B cell (primary cell): Measurements from ENCODE around the gene POFUT2. TPM values are rescaled to one million over a fixed set of nuclear protein-coding genes. Genes with fewer than 3 reads are reported as not detected.

Experiments used
- ATAC-seq: fragments of 200-7000 bp; cut with Tn5 transposase; one replicate; pipeline ENCODE4 v1.10.0; 2021; ENCODE audit warnings: low read depth, mild to moderate bottlenecking, moderate number of reproducible peaks, moderate library complexity
- CTCF ChIA-PET: fragments of 350-600 bp; sonication (Branson Sonifier 250); formaldehyde crosslinking; loops from one replicate; lab custom pipeline; 2021; ENCODE audit warnings: antibody characterized with exemption, inconsistent platforms; lab: Charles Lee
- POLR2A ChIA-PET: fragments of 350-600 bp; sonication (Branson Sonifier 250); formaldehyde crosslinking; loops from one replicate; lab custom pipeline; 2021; ENCODE audit warnings: antibody characterized with exemption; lab: Charles Lee
- DNase-seq: peaks from one replicate; pipeline ENCODE4 v3.0.0; 2013
- H2AFZ ChIP-seq: 2 replicates; pipeline ENCODE4 v1.6.1; 2012; ENCODE audit warnings: mild to moderate bottlenecking, low read depth, low read length; ENCODE audit not compliant: insufficient read depth, poor library complexity, severe bottlenecking
- H3K27ac ChIP-seq, 2 donors: 1 replicate in 1 of 2; 2 replicates in 1 of 2; pipeline ENCODE4 v1.5.1; 2012 to 2013; ENCODE audit warnings: low read length in 2 of 2, mild to moderate bottlenecking in 2 of 2, moderate library complexity in 1 of 2
- H3K27me3 ChIP-seq, 4 experiments: fragments of 200-600 bp in 1 of 4; sonication (generic) in 1 of 4; replicated peaks in 1 of 4; 1 replicate in 2 of 4; 2 replicates in 2 of 4; pipeline versions ENCODE4 v1.6.1 to v1.7.0; 2013 to 2016; ENCODE audit warnings: low read length in 3 of 4, mild to moderate bottlenecking in 2 of 4, mixed read lengths in 1 of 4, moderate library complexity in 1 of 4; ENCODE audit not compliant: insufficient read depth in 4 of 4, control insufficient read depth in 3 of 4; ENCODE audit errors: control extremely low read depth in 1 of 4
- H3K36me3 ChIP-seq, 2 experiments: replicated peaks in 1 of 2; 1 replicate in 1 of 2; 2 replicates in 1 of 2; pipeline versions ENCODE4 v1.6.1 to v1.7.1; 2013; ENCODE audit warnings: low read length in 1 of 2; ENCODE audit not compliant: insufficient read depth in 2 of 2, control insufficient read depth in 1 of 2; ENCODE audit errors: control extremely low read depth in 1 of 2, extremely low read depth in 1 of 2
- H3K4me1 ChIP-seq, 2 donors: fragments of 200-600 bp in 1 of 2; sonication (generic) in 1 of 2; 1 replicate in 1 of 2; 2 replicates in 1 of 2; pipeline versions ENCODE4 v1.5.1 to v1.6.1; 2013 to 2017; ENCODE audit warnings: low read length in 2 of 2; ENCODE audit not compliant: control insufficient read depth in 2 of 2, insufficient read depth in 2 of 2
- H3K4me2 ChIP-seq: replicated peaks from 2 replicates; pipeline ENCODE3; 2012; ENCODE audit warnings: mild to moderate bottlenecking, low read depth, low read length; ENCODE audit not compliant: poor library complexity, severe bottlenecking
- H3K4me3 ChIP-seq, 5 experiments: fragments of 200-600 bp in 1 of 5; sonication (generic) in 1 of 5; 1 replicate in 3 of 5; 2 replicates in 2 of 5; pipeline versions ENCODE4 v1.5.1 to v1.7.0; 2011 to 2016; ENCODE audit warnings: low read length in 4 of 5, mild to moderate bottlenecking in 4 of 5, low read depth in 2 of 5, control low read depth in 1 of 5, moderate library complexity in 1 of 5; ENCODE audit not compliant: insufficient read depth in 1 of 5; ENCODE audit errors: control extremely low read depth in 1 of 5, extremely low read depth in 1 of 5
- H3K79me2 ChIP-seq: fragments of 200-600 bp; sonication (generic); one replicate; pipeline ENCODE4 v1.6.0; 2016; ENCODE audit warnings: low read length; ENCODE audit not compliant: control insufficient read depth, insufficient read depth
- H3K9ac ChIP-seq: fragments of 200-600 bp; sonication (generic); 2 replicates; pipeline ENCODE4 v1.6.1; 2017; ENCODE audit warnings: mild to moderate bottlenecking, low read length, moderate library complexity
- H3K9me3 ChIP-seq, 3 donors: one replicate each; pipeline versions ENCODE4 v1.6.1 to v1.7.1; 2013; ENCODE audit warnings: low read length in 2 of 3; ENCODE audit not compliant: control insufficient read depth in 2 of 3, insufficient read depth in 1 of 3; ENCODE audit errors: control extremely low read depth in 1 of 3
- H4K20me1 ChIP-seq: 2 replicates; pipeline ENCODE4 v1.6.0; 2012; ENCODE audit warnings: mild to moderate bottlenecking, low read length; ENCODE audit not compliant: insufficient read depth, control insufficient read depth, poor library complexity, severe bottlenecking
- H3K27ac Mint-ChIP-seq: one replicate; pipeline ENCODE4 v1.8.0; 2021; ENCODE audit warnings: mixed read lengths
- H3K27me3 Mint-ChIP-seq: one replicate; pipeline ENCODE4 v1.8.0; 2021; ENCODE audit warnings: mixed read lengths
- H3K4me1 Mint-ChIP-seq: one replicate; pipeline ENCODE4 v1.8.0; 2021; ENCODE audit warnings: mixed read lengths
- H3K4me3 Mint-ChIP-seq: one replicate; pipeline ENCODE4 v1.8.0; 2021; ENCODE audit warnings: mixed read lengths
- H3K9me3 Mint-ChIP-seq: one replicate; pipeline ENCODE4 v1.8.0; 2022; ENCODE audit warnings: mixed read lengths; ENCODE audit not compliant: insufficient read depth
- EZH2 ChIP-seq: IDR thresholded peaks from 2 replicates; pipeline ENCODE4 v1.6.1; 2012; ENCODE audit warnings: borderline replicate concordance, low read depth, mild to moderate bottlenecking, moderate library complexity, low read length; ENCODE audit not compliant: insufficient read depth, poor library complexity, severe bottlenecking
- WGBS: methylation state at CpG from one replicate; pipeline ENCODE4 v1.1.5; 2013; ENCODE audit warnings: missing lambda C conversion rate; ENCODE audit not compliant: insufficient coverage; 5-methylcytosine and 5-hydroxymethylcytosine counted together
- intact Hi-C: fragments of 100-400 bp; cut with micrococcal nuclease; formaldehyde crosslinking; loops from one replicate; pipeline ENCODE4 v1.10.0; 2022
- polyA plus RNA-seq: library from polyadenylated mRNA; depleted of rRNA; stranded (reverse); fragments of >200 nt; gene quantifications from 2 replicates; pipeline ENCODE4 v1.2.3, GENCODE V29; 2012
- total RNA-seq, 2 donors: library from RNA; stranded (reverse); fragments of 120-200 nt in 1 of 2; gene quantifications; 1 replicate in 1 of 2; 2 replicates in 1 of 2; pipeline versions ENCODE4 v1.2.3 to v1.2.4, GENCODE V29; 2013 to 2022
- TF ChIP-seq, protein P1 (sequence below): fragments of 200-600 bp; IDR thresholded peaks from one replicate; pipeline ENCODE4 v1.8.0; 2022; ENCODE audit warnings: antibody characterized with exemption, mild to moderate bottlenecking

The POFUT2 gene
- total and polyA plus RNA-seq, 2 donors (not counting 1 experiment from before 2014, with no cell fraction given) = 38.3 to 41.8 TPM

- peaks cover 11% of the 10 kb centered on the region for H3K27me3 Mint-ChIP-seq
- H4K20me1 ChIP-seq = no peaks in the 10 kb centered on the region
- H3K4me3 ChIP-seq = no peak overlapping the region
- H3K9me3 Mint-ChIP-seq = no peaks in the 10 kb centered on the region
- no peak overlapping the region for H3K27ac Mint-ChIP-seq
- no peak overlapping the region for H3K9ac ChIP-seq
- WGBS = 83% methylated on average over 25 of the region's 25 CpGs
- peaks cover 8% of the 10 kb centered on the region for H3K4me1 Mint-ChIP-seq
- H3K4me1 ChIP-seq = peaks cover 9 to 10% of the 10 kb centered on the region in 2 donors
- DNase-seq = no peak
- H2AFZ ChIP-seq = no peak overlapping the region
- intact Hi-C loops = no loop called here
- no peak overlapping the region for H3K4me2 ChIP-seq
- H3K4me3 Mint-ChIP-seq = no peak overlapping the region
- CTCF ChIA-PET = no interaction called here
- TF ChIP-seq, protein P1, sequence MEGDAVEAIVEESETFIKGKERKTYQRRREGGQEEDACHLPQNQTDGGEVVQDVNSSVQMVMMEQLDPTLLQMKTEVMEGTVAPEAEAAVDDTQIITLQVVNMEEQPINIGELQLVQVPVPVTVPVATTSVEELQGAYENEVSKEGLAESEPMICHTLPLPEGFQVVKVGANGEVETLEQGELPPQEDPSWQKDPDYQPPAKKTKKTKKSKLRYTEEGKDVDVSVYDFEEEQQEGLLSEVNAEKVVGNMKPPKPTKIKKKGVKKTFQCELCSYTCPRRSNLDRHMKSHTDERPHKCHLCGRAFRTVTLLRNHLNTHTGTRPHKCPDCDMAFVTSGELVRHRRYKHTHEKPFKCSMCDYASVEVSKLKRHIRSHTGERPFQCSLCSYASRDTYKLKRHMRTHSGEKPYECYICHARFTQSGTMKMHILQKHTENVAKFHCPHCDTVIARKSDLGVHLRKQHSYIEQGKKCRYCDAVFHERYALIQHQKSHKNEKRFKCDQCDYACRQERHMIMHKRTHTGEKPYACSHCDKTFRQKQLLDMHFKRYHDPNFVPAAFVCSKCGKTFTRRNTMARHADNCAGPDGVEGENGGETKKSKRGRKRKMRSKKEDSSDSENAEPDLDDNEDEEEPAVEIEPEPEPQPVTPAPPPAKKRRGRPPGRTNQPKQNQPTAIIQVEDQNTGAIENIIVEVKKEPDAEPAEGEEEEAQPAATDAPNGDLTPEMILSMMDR = no peak
- TF ChIP-seq EZH2 = no peak
- H3K27me3 ChIP-seq = peaks cover 0 to 30% (median 0%) of the 10 kb centered on the region in 4 experiments
- no peaks in the 10 kb centered on the region for H3K36me3 ChIP-seq
- H3K79me2 ChIP-seq = no peaks in the 10 kb centered on the region
- ATAC-seq = no peak
- POLR2A ChIA-PET = no interaction called here
- H3K27ac ChIP-seq = no peak overlapping the region
- H3K9me3 ChIP-seq = no peaks in the 10 kb centered on the region
These were observed 38.6 kb upstream of the POFUT2 start for GRCh38 chr21:45326169-45326851.

DNA sequence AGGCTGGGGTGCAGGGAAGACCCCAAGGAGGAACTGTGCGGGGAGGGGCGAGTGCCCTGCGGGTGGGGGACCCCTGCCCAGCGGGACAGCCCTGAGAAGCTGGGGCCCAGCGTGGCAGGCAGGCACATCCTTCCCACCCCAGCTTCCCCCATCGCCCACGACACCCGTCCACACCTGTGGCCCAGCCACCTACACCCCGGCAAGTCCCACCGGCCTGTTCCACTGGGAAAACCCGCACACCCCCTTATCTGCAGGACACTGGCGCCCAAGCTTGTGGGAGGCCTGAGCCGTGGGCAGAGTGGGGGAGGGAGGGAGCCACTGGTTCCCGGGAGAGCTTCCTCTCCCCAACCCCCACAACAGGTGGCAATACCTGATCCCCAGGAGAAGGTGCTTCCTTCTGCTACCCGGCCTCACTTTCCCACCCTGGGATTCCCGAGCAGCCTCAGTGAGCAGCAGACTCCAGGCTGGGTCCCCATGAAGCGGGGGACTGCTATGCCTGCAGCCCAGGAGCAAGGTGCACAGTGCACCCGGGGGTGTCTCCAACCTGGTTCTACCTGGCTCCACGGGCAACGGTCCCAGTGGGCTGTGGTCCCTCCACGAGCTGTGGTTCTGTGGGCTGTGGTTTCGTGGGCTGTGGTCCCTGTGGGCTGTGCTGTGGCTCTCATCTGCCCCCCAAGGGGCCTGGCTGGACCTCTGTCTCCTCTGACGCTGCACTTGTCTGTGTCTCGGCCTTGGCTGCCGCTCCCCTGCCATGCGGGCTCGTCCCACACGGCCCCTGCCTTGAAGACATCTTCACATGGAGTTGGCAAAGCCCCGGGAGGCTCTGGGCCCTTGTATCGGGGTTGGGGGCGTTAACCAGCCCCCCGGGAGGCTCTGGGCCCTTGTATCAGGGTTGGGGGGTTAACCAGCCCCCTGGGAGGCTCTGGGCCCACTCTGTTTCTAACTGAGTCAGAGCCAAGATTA lies 37.8 kb upstream of the POFUT2 start:
- no peaks in the 10 kb centered on the region for H3K79me2 ChIP-seq
- Mint-ChIP-seq H3K4me1 (peaks cover 8% of the 10 kb centered on the region), H3K9me3 (no peaks in the 10 kb centered on the region), H3K27ac (no peak overlapping the region), H3K27me3 (peaks cover 11% of the 10 kb centered on the region), H3K4me3 (no peak overlapping the region)
- ChIA-PET POLR2A (no interaction called here), CTCF (no interaction called here)
- H3K9me3 ChIP-seq = no peaks in the 10 kb centered on the region
- intact Hi-C loops = no loop called here
- no peaks in the 10 kb centered on the region for H3K36me3 ChIP-seq
- no peak overlapping the region for H3K9ac ChIP-seq
- H3K4me2 ChIP-seq = no peak overlapping the region
- WGBS = 38% methylated on average over 23 of the region's 32 CpGs
- DNase-seq = no peak
- H2AFZ ChIP-seq = no peak overlapping the region
- H3K4me3 ChIP-seq = no peak overlapping the region
- H4K20me1 ChIP-seq = no peaks in the 10 kb centered on the region
- peaks cover 9 to 10% of the 10 kb centered on the region in 2 donors for H3K4me1 ChIP-seq
- peaks cover 0 to 38% (median 0%) of the 10 kb centered on the region in 4 experiments for H3K27me3 ChIP-seq
- no peak overlapping the region for H3K27ac ChIP-seq
- ATAC-seq = no peak
- no peak for TF ChIP-seq EZH2
- TF ChIP-seq, protein P1 = no peak
